GM18870 (cell line): ENCODE measurements around the gene PPP1R3A.
"Not testable (repeated sequence)": the region's sequence is repeated elsewhere in the genome, so short reads cannot be mapped to it uniquely, and the experiment has no call there.

Source experiments
- ATAC-seq: cut with Tn5 transposase; IDR thresholded peaks from one replicate; pipeline ENCODE4 v1.9.1; 2021; ENCODE audit warnings: moderate library complexity; ENCODE audit not compliant: unreplicated experiment

Gene PPP1R3A, protein sequence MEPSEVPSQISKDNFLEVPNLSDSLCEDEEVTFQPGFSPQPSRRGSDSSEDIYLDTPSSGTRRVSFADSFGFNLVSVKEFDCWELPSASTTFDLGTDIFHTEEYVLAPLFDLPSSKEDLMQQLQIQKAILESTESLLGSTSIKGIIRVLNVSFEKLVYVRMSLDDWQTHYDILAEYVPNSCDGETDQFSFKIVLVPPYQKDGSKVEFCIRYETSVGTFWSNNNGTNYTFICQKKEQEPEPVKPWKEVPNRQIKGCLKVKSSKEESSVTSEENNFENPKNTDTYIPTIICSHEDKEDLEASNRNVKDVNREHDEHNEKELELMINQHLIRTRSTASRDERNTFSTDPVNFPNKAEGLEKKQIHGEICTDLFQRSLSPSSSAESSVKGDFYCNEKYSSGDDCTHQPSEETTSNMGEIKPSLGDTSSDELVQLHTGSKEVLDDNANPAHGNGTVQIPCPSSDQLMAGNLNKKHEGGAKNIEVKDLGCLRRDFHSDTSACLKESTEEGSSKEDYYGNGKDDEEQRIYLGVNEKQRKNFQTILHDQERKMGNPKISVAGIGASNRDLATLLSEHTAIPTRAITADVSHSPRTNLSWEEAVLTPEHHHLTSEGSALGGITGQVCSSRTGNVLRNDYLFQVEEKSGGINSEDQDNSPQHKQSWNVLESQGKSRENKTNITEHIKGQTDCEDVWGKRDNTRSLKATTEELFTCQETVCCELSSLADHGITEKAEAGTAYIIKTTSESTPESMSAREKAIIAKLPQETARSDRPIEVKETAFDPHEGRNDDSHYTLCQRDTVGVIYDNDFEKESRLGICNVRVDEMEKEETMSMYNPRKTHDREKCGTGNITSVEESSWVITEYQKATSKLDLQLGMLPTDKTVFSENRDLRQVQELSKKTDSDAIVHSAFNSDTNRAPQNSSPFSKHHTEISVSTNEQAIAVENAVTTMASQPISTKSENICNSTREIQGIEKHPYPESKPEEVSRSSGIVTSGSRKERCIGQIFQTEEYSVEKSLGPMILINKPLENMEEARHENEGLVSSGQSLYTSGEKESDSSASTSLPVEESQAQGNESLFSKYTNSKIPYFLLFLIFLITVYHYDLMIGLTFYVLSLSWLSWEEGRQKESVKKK

DNA sequence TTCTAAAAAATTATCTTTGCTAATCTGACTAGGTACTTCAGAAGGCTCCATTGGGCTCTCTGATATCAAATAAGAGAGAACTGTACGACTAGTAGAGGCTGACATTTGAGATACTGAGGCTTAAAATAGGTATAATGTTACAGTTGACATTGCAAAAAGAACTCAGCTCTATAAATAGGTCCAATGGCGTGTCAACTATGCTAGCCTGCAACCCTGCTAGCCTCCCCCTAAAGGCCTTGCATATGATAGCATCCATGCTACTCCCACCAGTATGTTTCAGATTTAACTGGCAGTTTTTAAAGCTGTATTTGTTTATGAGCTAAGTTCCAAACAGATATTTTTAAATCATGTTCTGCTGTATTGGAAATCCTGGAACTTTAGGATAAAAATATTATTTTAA, at the start of gene PPP1R3A:
Gene PPP1R3A, minus strand, starts transcription at position 64 of the 400 bp plus-strand sequence. Its CDS starts 13 bp downstream, at position 51.
- no peak for ATAC-seq

DNA sequence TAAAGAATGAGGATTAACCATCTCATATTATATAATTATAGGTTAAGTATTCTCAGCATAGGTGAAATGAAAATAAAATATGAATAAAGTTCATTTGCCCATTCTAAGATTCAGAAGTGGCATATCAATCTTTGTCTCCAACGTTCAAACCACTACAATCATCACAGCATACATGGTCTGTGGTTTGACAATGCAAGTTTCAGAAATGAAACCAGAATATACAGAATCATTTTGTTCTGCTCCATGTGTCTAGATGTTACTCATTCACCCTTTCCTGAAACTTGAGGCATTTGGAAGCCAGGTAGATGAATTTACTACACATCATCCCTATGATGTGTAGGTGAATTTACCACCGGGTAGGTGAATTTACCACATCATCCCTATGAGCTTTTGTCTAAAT, 44.5 kb upstream of the PPP1R3A start:
- ATAC-seq: no peak

DNA sequence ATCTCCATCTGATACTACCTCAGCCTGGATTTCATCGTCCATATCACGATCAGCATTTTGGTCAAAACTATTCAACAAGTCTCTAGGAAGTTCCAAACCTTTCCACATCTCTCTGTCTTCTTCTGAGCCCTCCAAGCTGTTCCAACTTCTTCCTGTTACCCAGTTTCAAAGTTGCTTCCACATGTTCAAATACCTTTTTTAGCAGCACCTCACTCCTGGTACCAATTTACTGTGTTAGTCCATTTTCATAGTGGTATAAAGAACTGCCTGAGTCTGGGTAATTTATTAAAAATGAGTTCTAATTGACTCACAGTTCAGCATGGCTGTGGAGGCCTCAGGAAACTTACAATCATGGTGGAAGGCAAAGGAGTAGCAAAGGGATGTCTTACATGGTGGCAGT, 41.1 kb upstream of the PPP1R3A start:
- ATAC-seq: no peak

DNA sequence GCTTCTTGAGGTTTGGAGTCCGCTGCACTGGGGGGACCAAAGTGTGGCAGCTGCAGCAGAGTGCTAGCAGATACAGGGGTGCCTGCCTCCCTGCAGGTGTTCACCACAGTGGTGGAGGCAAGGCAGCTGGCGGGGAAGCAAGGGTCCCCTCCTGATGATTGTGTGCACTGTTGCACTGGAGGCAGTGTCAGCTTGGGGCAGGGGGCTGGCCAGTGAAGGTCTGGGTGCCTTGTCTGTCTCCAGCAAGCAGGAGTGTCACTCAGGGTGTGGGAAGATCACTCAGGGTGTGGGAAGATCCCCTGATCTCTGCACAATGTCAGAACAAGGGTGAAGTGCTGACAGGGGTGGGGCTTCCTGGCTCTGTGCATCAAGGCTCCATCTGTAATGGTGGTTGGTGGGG, 36.3 kb upstream of the PPP1R3A start:
- ATAC-seq: no peak

DNA sequence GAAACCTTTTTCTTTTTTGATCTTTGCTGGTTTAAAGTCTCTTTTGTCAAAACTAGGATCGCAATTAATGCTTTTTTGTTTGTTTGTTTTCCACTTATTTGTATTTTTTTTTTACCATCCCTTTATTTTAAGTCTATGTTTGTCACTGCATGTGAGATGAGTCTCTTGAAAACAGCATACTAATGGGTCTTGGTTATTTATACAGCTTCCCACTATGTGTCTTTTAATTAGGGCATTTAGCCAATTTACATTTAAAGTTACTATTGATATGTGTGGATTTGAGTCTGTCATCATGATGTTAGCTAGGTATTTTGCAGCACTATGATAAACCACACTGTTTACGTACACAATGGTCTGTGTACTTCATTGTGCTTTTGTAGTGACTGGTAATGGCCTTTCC, 34.7 kb upstream of the PPP1R3A start:
- no peak for ATAC-seq

DNA sequence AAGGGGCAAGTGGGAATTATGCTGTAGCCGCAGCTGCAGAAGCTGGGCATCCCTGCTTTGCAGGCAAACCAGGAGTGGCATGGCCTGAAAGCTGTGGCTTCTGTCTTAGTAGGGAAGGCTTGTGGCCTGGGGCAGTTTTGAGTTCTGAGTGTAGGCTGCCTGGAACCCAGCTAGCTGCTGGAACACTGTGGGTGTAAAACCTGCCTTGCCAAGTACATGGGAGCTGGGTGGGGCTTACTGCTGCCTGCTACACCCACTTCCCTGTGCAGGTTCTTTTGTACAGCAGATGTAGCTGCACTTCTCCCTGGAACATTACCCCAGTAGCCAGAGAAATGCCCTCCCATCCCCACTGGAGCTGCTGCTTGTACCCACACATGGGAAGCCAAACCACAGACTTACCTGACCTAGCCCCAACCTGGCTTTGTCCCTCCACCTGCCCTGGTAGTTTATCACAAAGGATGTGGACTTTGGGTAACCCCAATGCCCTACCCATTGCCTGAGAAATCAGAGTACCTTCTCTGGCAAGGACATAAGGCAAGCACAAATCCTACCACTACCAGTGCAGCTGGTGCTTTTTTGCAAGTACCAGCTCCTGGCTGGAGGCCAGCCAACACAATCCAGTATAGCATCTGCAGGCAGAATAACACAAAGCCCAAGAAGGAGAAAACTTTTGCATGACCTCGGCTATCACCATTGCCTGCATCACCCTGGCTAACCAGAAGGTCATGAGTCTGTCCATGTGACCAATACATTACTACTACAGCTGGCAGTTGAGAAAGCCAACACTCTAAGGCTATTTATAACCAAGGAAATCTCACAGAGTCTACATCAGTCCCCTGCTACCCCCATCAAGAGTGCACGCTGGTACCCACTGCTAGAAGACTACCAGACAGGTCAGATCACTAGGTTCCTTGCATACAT, 26.5 kb upstream of the PPP1R3A start:
- no peak for ATAC-seq

DNA sequence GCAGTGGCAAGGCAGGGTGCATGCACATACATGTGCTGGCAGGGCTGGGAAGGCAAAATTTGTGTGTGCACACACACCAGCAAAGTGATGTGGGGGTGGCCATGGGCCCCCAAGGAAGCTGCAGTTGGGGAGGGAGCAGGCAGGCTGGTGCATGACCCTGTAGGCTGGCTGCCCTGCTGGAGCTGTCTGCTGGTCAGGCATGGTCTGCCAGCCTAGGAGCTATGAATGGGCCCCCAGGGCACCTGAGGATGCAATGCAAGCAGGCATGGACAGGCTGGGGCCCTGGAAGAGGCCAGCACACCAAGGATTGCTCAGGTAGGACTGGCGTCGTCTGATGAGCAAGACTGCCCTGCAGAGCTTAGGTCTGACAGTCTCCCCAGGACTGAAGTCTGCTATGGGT, 18.2 kb upstream of the PPP1R3A start:
- ATAC-seq: no peak

DNA sequence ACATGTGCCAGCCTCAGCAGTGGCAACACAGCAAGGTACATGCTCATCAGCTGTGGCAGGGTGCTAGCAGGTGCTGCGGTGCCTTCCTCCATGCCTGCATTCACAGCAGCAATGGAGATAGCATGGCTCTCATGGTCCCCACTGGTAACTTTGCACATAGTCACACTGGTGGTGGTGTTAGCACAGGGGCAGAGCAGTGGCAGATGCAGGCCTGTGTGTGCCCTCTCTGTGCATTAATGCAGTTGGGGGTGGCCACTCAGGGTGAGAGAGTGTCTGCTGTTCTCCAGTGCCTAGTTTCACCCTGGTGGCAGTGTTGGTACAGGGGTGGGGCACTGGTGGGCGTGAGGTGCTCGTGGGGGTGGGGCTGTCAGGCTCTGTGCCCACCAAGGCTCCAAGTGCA, 17.7 kb upstream of the PPP1R3A start:
- ATAC-seq: no peak

DNA sequence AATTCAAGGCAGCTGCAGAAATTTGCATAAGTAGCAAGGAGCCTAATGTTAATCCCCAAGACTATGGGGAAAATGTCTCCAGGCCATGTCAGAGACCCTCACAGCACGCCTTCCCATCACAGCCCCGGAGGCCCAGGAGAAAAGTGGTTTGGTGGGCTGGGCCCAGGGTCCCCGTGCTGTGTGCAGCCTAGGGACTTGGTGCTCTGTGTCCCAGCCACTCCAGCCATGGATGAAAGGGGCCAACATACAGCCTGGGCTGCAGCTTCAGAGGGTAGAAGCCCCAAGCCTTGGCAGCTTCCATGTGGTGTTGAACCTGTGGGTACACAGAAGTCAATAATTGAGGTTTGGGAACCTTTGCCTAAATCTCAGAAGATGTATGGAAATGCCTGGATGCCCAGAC, 10.6 kb upstream of the PPP1R3A start:
- ATAC-seq: not testable (repeated sequence)

DNA sequence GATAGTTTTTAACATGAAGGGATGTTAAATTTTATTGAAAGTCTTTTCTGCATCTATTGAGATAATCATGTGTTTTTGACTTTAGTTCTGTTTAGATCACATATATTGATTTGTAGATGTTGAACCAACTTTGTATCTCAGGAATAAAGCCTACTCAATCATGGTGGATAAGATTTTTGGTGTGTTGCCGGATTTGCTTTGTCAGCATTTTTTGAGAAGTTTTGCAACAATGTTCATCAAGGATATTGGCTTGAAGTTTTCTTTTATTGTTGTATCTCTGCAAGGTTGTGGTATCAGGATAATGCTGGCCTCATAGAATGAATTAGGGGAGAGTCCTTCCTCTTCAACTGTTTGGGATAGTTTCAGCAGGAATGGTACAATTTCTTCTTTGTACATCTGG, 9.3 kb upstream of the PPP1R3A start:
- ATAC-seq: no peak

DNA sequence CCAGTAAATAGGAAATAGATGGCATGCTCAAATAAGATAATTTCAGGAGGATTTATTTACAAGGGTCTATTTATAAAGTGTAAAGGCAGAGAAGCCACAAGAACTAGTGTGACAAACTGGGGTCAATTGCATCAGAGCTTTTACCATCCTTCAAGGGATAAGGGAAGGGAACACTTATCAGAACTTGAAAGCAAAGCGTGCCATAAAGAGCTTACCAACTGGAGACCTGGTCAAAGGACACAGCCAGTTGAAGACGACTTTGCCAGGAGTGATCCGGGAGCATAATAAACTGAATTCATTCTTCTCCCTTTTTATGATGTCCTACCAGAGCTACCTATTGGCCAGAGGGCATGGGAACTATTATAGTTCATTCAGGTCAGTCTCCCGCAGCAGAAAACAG, 3.2 kb upstream of the PPP1R3A start:
- no peak for ATAC-seq

DNA sequence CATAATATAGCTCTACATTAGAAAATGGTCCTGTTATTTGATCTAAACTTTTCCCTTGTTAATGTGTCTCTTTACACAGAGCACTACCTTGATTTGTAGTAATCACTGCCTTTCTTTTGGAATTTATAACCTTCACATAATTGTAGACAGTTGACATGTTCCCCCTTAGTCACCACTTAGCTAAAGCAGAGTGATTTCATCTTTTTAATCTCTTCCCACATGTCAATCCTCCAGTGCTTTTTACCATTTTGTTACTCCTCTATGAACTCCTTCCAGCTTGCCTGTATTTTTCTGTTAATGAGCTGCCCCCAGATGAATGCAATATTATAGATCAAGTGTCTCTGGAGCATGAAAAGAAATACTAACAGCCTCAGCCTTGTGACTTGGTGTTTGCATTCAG, 2.6 kb upstream of the PPP1R3A start:
- ATAC-seq: no peak

DNA sequence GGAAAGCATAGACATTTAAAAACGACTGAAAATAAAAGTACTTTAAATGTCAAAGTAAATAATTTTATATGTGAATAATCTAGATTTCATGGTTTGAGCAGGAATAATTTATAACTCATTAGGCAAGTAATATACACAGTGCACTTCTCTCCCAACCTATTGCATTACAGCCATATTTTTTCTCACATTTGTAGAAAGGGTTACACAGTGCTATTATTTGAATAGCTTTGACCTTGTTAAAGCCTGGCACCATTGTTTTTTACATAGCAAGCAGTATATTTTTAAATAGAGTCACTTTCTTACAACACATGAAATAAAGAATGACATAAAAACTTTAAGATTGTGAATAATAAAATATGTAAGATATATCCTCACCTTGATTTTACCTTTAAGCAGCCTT, 969 bp downstream of the PPP1R3A start:
- ATAC-seq: no peak

DNA sequence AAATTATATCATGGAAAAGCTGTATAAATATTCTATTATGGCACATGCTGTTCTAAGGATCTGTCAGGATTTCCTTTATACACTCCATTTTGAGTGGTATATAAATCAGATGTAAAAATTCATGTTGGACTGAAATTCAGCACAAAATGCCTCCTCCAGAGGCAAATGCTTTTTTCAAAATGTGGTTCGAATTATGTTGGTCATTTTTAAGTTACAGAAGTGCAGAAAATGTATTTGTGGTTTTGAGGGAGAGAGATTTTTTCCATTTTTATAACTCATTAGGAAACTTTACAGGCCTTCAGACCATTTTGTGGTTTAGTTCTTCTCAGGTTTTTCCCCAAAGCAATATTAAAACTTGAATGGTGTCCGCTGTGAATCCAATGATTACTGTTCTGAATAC, 2.9 kb downstream of the PPP1R3A start:
- ATAC-seq: no peak

DNA sequence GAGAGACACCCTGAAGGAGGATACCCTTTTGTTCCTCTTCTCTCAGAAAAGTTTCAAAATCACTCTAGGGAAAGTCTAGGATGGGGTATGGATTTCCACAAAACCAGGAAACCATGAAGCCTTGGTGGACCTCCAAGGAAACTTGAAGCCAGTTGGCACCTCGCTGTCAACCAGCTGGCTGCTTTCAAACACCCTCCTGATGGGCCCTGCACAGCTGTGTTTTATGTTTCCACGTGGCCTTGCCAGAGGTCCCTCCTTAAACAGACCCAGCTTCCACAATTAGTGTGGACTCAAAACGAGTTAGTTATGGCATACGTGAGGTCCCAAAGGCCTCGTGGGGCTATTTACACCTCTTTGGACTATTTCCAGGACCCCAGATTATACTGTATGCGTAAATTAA, 5.9 kb downstream of the PPP1R3A start:
- no peak for ATAC-seq

DNA sequence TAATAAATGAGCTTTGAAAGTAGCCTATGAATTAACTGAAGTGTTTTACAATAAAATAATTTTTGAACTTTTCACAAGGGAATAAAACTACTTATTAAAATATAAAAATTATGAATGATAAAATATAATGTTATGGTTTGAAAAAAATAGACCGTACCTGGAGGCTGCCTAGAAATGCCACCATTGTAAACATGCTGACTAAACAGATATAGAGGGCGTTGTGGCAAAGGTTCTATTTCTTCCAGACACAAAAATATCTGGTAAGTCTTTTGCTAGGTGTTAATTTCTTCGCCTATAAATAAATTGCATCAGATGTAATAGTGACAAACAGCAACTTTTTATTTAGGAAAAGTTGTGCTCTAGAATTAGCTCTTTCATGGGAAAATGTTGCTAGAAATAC, 11.2 kb downstream of the PPP1R3A start:
- no peak for ATAC-seq

DNA sequence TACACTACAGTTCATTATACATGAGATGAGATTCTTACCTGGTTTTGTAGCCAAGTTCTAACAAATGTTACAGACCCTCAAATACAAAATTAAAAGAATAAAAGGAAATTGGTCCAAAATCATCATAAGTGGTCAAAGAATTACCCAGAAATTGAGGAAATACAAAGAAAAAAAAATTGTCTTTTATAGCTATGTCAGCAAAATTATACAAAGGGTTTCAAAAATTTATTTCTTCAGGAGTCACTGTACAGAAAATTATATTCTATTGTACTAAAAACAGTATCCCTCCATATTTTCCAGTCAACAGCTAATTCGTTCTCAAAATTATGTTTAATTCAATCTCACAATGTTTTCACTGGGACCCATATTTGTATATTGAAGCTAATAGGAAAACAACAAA, 14.3 kb downstream of the PPP1R3A start:
- ATAC-seq: no peak

DNA sequence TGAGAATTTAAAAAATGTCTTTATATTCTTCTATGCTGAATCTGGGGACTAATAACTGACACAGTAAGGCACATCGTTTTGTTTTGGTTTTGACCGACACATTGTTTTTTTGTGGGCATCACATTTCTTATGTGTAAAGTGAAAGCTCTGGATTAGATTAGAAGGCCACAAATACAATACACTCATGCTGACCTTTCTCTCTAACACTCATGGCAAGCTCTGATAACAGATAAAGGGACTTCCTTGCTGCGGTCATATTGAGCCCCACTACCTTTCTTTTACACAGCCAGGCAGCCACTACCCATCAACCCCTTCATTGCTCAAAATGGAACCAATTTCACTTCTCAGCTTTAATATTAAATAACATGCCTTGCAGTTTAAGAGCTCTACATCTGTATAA, 26.0 kb downstream of the PPP1R3A start:
- ATAC-seq: no peak

DNA sequence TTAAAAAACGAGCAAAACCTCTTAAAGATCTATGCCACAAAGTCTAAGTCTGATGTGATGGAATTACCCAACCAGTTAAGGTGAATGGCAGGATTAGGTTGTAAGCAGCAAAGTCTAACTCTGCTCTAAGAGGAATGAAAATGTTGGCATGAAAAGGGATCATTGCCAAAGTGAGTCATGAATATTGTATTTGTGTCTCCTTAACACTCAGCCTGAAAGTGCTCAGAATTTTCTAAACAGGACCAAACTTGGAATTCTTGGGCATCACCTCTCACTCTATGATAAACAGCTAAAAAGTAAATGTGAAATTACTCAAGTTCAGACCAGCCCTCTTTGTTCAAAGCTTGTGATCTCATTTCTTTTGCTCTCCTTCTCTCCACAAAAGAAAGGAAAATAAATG, 27.0 kb downstream of the PPP1R3A start:
- ATAC-seq: no peak

DNA sequence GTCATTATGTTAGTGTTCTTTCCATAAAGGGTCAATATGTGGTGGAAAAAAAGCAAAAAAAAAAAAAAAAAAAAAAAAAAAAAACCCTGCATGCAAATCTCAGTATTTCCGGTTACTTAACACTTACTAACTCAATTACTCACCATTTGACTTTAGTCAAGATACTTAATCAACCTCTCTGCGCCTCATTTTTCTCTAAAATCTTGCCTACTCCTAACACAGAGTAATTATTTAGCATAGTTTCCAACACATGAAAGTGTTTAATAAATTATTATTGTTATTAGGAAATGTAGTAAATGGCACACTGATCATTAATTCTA, 27.8 kb downstream of the PPP1R3A start:
- ATAC-seq: no peak
